Measurements from ENCODE around the gene TESPA1.
"Not testable (repeated sequence)": the region's sequence is repeated elsewhere in the genome, so short reads cannot be mapped to it uniquely, and the experiment has no call there.

The TESPA1 gene

GRCh38 chr12:54993181-54993835, 8.7 kb upstream of the TESPA1 start:
- in situ Hi-C loops (cut with HindIII; ENCODE audit: low sequenced_read_pairs): no loop called here
- DNase-seq (ENCODE audit: low read depth, low spot score): peak; percentile 58
- peak; percentile 77 for TF ChIP-seq CTCF (IDR thresholded peaks at IDR 0.05; ENCODE audit: low read depth, low read length)
- H3K4me3 ChIP-seq (ENCODE audit: low read depth, low read length): no peak overlapping the region

GRCh38 chr12:54991991-54992375, 7.4 kb upstream of the TESPA1 start:
- no peak overlapping the region for H3K4me3 ChIP-seq (ENCODE audit: low read depth, low read length)
- in situ Hi-C loops (cut with HindIII; ENCODE audit: low sequenced_read_pairs): no loop called here
- TF ChIP-seq CTCF (IDR thresholded peaks at IDR 0.05; ENCODE audit: low read depth, low read length): no peak
- no peak for DNase-seq (ENCODE audit: low read depth, low spot score)

GRCh38 chr12:54991161-54991990, 6.8 kb upstream of the TESPA1 start:
- H3K4me3 ChIP-seq (ENCODE audit: low read depth, low read length): no peak overlapping the region
- DNase-seq (ENCODE audit: low read depth, low spot score): no peak
- no peak for TF ChIP-seq CTCF (IDR thresholded peaks at IDR 0.05; ENCODE audit: low read depth, low read length)
- in situ Hi-C loops (cut with HindIII; ENCODE audit: low sequenced_read_pairs): no loop called here

GRCh38 chr12:54989829-54990228, 5.3 kb upstream of the TESPA1 start:
- no peak for TF ChIP-seq CTCF (IDR thresholded peaks at IDR 0.05; ENCODE audit: low read depth, low read length)
- in situ Hi-C loops (cut with HindIII; ENCODE audit: low sequenced_read_pairs): no loop called here
- DNase-seq (ENCODE audit: low read depth, low spot score): no peak
- H3K4me3 ChIP-seq (ENCODE audit: low read depth, low read length): no peak overlapping the region

- peak; percentile 32 for DNase-seq (ENCODE audit: low read depth, low spot score)
- no peak for TF ChIP-seq CTCF (IDR thresholded peaks at IDR 0.05; ENCODE audit: low read depth, low read length)
- no peak overlapping the region for H3K4me3 ChIP-seq (ENCODE audit: low read depth, low read length)
- in situ Hi-C loops (cut with HindIII; ENCODE audit: low sequenced_read_pairs): no loop called here
Measured at GRCh38 chr12:54988402-54989054, 4.0 kb upstream of the TESPA1 start.

- H3K4me3 ChIP-seq (ENCODE audit: low read depth, low read length): no peak overlapping the region
- in situ Hi-C loops (cut with HindIII; ENCODE audit: low sequenced_read_pairs): no loop called here
- DNase-seq (ENCODE audit: low read depth, low spot score): no peak
- TF ChIP-seq CTCF (IDR thresholded peaks at IDR 0.05; ENCODE audit: low read depth, low read length): no peak
Measured at GRCh38 chr12:54987611-54988231, 3.2 kb upstream of the TESPA1 start.

GRCh38 chr12:54986773-54987172, 2.2 kb upstream of the TESPA1 start:
- DNase-seq (ENCODE audit: low read depth, low spot score); H3K4me3 ChIP-seq (ENCODE audit: low read depth, low read length); in situ Hi-C loops (cut with HindIII; ENCODE audit: low sequenced_read_pairs): not testable (repeated sequence)
